ENCODE measurements around the gene MIP.
A peak's percentile ranks its signal among the peaks of the same experiment; 100 is the strongest.
"Not testable (repeated sequence)": the region's sequence is repeated elsewhere in the genome, so short reads cannot be mapped to it uniquely, and the experiment has no call there.

The MIP gene

DNA sequence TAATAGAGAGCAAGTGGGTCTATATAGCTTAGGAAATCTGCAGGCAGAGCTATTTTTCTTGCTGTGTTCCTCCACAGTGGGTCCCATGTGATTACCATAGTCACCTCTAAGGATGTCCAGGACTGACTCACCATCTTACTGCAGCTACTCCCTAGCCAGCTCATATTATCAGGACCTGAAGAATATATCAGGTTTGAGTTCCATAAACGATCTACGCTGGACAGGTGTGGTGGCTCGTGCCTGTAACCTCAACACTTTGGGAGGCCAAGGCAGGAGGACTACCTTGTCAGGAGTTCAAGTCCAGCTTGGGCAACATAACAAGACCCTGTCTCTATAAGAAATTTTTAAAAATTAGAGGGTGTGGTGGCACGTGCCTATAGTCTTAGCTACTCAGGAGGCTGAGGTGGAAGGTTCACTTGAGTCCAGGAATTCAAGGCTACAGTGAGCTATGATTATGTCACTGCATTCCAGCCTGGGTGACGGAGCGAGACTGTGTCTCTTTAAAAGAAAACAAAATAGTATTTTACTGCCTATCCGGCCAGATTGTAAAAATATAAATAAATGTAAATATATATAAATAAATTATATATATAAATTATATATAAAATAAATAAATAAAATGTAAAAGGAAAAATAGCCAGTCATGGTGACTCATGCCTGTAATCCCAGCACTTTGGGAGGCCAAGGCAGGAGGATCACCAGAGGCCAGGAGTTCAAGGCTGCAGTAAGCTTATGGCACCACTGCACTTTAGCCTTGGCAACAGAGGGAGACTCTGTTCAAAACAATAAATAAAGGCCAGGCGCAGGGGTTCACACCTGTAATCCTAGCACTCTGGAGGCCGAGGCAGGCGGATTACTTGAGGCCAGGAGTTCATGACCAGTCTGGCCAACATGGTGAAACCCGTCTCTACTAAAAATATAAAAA lies 7.0 kb upstream of the MIP start:
- TF ChIP-seq, protein P1, sequence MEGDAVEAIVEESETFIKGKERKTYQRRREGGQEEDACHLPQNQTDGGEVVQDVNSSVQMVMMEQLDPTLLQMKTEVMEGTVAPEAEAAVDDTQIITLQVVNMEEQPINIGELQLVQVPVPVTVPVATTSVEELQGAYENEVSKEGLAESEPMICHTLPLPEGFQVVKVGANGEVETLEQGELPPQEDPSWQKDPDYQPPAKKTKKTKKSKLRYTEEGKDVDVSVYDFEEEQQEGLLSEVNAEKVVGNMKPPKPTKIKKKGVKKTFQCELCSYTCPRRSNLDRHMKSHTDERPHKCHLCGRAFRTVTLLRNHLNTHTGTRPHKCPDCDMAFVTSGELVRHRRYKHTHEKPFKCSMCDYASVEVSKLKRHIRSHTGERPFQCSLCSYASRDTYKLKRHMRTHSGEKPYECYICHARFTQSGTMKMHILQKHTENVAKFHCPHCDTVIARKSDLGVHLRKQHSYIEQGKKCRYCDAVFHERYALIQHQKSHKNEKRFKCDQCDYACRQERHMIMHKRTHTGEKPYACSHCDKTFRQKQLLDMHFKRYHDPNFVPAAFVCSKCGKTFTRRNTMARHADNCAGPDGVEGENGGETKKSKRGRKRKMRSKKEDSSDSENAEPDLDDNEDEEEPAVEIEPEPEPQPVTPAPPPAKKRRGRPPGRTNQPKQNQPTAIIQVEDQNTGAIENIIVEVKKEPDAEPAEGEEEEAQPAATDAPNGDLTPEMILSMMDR (IDR thresholded peaks at IDR 0.05; ENCODE audit: low read depth, low read length, missing control alignments) = no peak
- no peak overlapping the region for H3K4me3 ChIP-seq (ENCODE audit: low read depth, low read length)
- no peak for DNase-seq (ENCODE audit: low read depth)
- in situ Hi-C loops (cut with HindIII; ENCODE audit: low sequenced_read_pairs) = loop anchor here (25.0 kb wide), 1 partner anchor 99 kb away; the partner anchor contains the start of genes APOF and STAT2

DNA sequence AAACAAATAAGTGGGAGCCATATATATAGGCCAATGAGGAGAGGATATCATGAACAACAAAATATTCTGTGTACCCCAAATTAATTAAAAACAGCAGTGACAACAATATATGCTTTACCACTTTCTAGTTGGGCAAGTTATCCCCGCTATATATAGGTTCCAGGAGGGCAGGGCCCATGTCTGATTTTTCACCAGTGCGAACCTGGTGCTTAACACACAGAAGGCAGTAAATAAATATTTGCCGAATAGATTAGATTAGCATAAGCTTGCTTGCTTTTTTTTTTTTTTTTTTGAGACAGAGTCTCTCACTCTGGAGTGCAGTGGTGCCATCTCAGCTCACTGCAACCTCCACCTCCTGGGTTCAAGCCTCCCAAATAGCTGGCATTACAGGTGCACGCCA lies 3.4 kb upstream of the MIP start:
- TF ChIP-seq, protein P1 (IDR thresholded peaks at IDR 0.05; ENCODE audit: low read depth, low read length, missing control alignments) = no peak
- H3K4me3 ChIP-seq (ENCODE audit: low read depth, low read length) = no peak overlapping the region
- in situ Hi-C loops (cut with HindIII; ENCODE audit: low sequenced_read_pairs) = loop anchor here (10.0 to 25.0 kb wide), 2 partner anchors 57 to 96 kb away; partner anchors contain the start of genes APOF and STAT2
- DNase-seq (ENCODE audit: low read depth) = no peak

DNA sequence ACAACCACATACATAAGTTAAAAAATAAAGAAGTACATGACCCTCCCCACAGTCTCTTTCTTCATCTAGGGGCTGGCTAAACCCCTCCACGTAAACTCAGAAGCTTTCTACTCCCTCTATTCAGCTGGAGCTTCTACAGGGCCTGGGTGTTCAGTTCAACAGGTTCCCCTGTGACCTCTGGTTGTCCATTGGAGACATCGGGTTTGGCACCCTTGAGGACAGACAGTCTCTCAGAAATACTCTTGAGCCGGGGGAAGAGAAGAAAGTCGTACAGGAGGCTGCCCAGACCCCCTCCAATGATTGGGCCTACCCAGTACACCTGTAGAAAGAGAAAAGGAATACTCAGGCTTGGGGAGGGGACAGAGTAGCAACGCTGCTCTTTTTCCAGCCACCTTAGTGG lies 3.3 kb downstream of the MIP start:
- TF ChIP-seq, protein P1 (IDR thresholded peaks at IDR 0.05; ENCODE audit: low read depth, low read length, missing control alignments) = no peak

DNA sequence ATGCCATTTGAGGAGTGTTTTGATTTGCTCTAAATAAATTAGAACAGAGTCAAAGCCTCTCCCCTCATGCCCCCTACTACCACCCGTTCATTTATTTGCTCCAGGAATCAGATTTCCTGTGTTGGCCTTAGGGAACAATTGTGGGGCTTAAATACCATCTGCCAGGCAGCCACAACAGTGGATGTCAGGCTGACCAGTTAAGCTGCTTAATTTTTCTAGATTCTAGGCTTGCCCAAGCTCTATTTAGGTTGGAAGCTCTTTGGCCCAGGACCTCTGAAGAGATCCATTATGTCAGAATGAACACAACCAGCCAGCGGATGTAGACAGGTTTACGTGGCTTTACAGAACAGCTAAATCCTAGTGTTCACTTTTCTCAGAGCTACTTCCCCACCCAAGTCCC lies 4.2 kb downstream of the MIP start:
- H3K4me3 ChIP-seq (ENCODE audit: low read depth, low read length) = no peak overlapping the region
- no peak for DNase-seq (ENCODE audit: low read depth)
- TF ChIP-seq, protein P1 (IDR thresholded peaks at IDR 0.05; ENCODE audit: low read depth, low read length, missing control alignments) = no peak
- in situ Hi-C loops (cut with HindIII; ENCODE audit: low sequenced_read_pairs) = loop anchor here (10.0 to 25.0 kb wide), 2 partner anchors 65 to 88 kb away; partner anchors contain the start of genes APOF and STAT2

More for the DNA sequence above, 3.3 kb downstream of the MIP start:
- in situ Hi-C loops (cut with HindIII; ENCODE audit: low sequenced_read_pairs) = loop anchor here (10.0 to 25.0 kb wide), 2 partner anchors 64 to 89 kb away; partner anchors contain the start of genes APOF and STAT2
- H3K4me3 ChIP-seq (ENCODE audit: low read depth, low read length) = no peak overlapping the region
- no peak for DNase-seq (ENCODE audit: low read depth)

DNA sequence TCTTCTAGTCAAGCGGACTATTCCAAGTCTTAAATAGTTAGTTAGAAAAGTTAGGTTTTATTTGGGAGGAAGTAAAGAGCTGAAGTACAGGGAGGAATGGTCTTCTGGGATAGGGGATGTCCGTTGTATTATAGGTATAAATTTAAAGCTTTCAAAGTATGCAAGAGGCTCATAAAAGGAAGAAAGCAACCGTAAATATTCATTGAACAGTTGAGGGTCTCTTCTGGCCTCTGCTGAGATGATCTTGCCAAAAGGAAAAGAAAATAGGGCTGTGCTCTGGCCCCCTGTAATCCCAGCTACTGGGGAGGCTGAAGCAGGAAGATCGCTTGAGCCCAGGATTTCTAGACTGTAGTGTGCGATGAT lies 4.9 kb downstream of the MIP start:
- in situ Hi-C loops (cut with HindIII; ENCODE audit: low sequenced_read_pairs) = no loop called here
- TF ChIP-seq, protein P1 (IDR thresholded peaks at IDR 0.05; ENCODE audit: low read depth, low read length, missing control alignments) = no peak
- H3K4me3 ChIP-seq (ENCODE audit: low read depth, low read length) = peak overlapping the region; percentile 64
- DNase-seq (ENCODE audit: low read depth) = no peak

DNA sequence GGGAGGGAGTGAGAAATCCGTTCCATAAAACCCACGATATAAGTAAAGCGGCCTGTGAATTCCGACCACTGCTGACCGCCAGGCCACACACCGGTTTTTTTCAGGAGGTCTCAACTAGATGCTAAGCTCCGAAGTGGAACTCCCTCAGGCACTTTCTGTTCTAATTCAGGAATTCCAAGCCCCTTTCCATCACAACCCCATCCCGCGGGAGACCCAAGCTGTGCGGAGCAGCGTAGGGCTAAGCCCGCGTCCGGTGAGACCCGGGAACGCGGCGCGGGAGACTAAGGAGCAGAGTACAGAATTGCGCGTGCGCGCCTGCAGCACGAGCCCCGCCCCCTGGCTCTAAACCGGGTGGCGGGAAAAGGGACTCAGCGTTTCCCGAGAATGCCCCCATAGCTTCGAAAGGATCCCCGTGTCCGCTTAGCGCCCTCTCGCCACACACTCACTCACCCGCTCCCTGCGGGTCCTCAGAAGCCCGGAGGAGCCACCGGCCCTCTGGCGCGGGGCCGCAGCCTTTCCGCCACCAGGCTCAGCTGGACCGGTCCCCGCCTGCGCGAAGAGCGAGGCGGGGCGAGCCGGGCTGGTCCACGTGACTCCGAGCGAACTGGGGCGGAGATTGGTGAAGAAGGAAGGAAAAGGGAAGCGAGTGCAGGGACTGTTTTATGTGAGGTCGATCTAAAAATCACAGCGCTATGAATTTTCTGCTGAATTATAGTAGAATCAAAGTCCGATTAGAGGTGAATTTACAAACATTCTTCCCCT lies 5.4 kb downstream of the MIP start, which contains the start of gene TIMELESS:
Gene TIMELESS (minus strand): TSS at position 567 of the 762 bp plus-strand sequence. CDS start 15,256 bp downstream, outside the sequence.
- in situ Hi-C loops (cut with HindIII; ENCODE audit: low sequenced_read_pairs) = no loop called here
- DNase-seq (ENCODE audit: low read depth) = peak; percentile 57
- H3K4me3 ChIP-seq (ENCODE audit: low read depth, low read length) = peak within 1 kb of the TSS; percentile 64
- TF ChIP-seq, protein P1 (IDR thresholded peaks at IDR 0.05; ENCODE audit: low read depth, low read length, missing control alignments) = peak; percentile 4

DNA sequence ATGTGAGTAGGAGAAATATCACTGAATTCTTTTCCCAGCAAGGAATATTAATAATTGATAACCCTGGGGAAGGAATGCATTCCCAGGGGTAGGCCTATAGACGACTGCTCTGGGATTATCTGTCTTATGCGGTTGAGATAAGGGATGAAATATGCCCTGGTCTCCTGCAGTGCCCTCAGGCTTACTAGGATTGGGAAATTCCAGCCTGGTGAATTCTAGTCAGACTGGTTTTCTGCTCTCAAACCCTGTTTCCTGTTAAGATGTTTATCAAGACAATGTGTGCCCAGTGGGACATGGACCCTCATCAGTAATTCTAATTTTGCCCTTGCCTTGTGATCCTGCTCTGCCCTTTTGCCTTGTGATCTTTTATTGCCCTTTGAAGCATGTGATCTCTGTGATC lies 11.2 kb downstream of the MIP start:
- DNase-seq (ENCODE audit: low read depth); H3K4me3 ChIP-seq (ENCODE audit: low read depth, low read length); in situ Hi-C loops (cut with HindIII; ENCODE audit: low sequenced_read_pairs): not testable (repeated sequence)

All from astrocyte of the cerebellum (primary cell).